ENCODE results near the gene CCDC154. TPM values are rescaled to one million over a fixed set of nuclear protein-coding genes. Genes with fewer than 3 reads are reported as not detected.

Gene CCDC154
- total RNA-seq, 1 donor from 2014 or later, result under 0.01 TPM

DNA sequence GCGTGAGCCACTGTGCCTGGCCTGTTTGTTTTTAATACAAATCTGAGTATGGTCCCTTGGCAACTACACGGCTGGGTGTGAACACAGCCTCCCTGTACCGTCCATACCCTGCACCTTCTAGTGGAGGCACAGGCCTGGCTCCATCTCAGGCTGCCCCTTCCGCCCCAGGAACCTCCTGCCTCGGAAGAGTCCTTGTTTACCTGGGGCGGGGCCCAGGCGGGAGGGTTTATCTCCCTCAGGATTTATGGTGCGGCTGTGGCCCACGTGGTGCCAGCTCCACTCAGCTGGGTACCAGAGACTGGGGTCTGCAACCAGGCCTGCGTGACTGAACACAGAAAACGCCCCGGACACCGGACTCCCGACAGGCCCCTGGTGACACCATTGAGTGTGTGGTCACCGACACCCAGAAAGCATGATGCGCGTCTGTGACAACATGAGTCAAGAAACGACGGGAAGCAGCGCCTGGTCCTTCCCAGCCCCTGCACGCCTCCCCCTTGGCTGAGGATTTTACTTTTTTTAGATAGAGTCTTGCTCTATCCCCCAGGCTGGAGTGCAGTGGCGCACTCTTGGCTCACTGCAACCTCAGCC is 48.8 kb downstream of the CCDC154 start:
- no peak overlapping the region for H3K27ac ChIP-seq (ENCODE audit: low read depth, low read length)
- peaks cover 39 to 55% (median 44%) of the 10 kb centered on the region in 3 donors for H3K36me3 ChIP-seq (ENCODE audit: control insufficient read depth in 3 of 3, insufficient read depth in 3 of 3, low read length in 3 of 3)
- no peaks in the 10 kb centered on the region for H3K9me3 ChIP-seq (ENCODE audit: control insufficient read depth in 3 of 3, low read length in 3 of 3)
- H3K9ac ChIP-seq (ENCODE audit: low read depth in 1 of 3, low read length in 3 of 3), result no peak overlapping the region
- H3K4me3 ChIP-seq (ENCODE audit: low read length in 3 of 3), result no peak overlapping the region
- no peaks in the 10 kb centered on the region for H3K4me1 ChIP-seq (ENCODE audit: control insufficient read depth in 3 of 3, insufficient read depth in 3 of 3, low read length in 3 of 3)
- H3K27me3 ChIP-seq (ENCODE audit: control insufficient read depth in 3 of 3, insufficient read depth in 3 of 3, low read length in 3 of 3), result no peaks in the 10 kb centered on the region

DNA sequence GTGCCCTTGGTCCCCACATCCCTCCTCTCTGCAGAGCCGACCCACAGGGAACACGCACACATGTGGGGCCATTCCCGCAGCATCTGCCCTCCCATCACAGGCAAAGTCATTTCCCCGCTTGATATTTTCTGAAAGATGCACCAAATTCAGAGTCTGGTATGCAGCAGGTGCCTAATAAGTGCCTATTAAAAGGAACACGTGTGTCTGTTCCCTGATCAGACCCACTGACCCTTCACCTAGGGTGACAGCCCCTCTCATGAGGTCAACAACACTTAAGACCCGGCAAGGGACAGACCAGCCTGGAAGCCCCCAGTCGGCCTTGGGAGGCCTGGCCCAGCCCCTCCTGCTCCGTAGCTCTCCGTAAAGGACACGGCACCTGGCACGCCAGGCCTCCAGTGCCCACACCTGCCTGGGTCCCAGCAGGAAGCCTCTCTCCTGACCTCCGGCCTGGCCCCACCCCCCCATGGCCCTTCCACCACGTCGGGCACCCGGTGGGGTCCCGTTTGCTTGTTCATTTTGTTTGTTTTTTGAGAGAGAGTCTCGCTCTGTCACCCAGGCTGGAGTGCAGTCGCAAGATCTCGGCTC is 49.9 kb downstream of the CCDC154 start:
- H3K27ac ChIP-seq (ENCODE audit: low read depth, low read length), result no peak overlapping the region
- H3K4me1 ChIP-seq (ENCODE audit: control insufficient read depth in 3 of 3, insufficient read depth in 3 of 3, low read length in 3 of 3), result no peaks in the 10 kb centered on the region
- no peaks in the 10 kb centered on the region for H3K9me3 ChIP-seq (ENCODE audit: control insufficient read depth in 3 of 3, low read length in 3 of 3)
- H3K36me3 ChIP-seq (ENCODE audit: control insufficient read depth in 3 of 3, insufficient read depth in 3 of 3, low read length in 3 of 3), result peaks cover 41 to 55% (median 50%) of the 10 kb centered on the region in 3 donors
- no peak overlapping the region for H3K9ac ChIP-seq (ENCODE audit: low read depth in 1 of 3, low read length in 3 of 3)
- no peaks in the 10 kb centered on the region for H3K27me3 ChIP-seq (ENCODE audit: control insufficient read depth in 3 of 3, insufficient read depth in 3 of 3, low read length in 3 of 3)
- no peak overlapping the region for H3K4me3 ChIP-seq (ENCODE audit: low read length in 3 of 3)

DNA sequence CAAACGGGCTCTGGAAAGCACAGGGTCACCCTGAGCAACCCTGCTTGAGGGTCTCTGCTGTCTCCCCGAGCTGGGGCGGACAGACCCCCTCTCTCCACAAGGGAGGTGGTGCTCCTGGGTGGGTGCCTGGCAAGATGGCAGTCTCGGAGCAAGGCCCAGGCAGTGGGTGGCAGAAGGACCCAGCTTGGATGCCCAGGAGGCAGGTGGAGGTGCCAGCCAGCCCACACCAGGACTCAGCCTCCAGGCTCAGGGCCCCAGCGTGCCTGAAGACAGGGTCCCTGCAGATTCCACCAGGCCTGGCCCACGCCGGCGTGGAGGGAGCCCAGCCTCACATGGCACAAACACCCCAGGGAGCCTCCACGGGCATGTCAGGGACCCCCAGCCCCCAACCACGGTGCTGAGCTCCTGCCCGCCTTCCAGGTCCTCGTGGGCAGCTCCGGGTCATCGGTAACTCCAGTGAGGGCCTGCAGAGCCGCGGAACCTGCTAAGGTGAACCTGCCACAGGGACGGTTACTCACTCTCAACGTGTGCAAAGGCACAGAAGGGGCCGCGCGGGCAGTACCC is 50.7 kb downstream of the CCDC154 start:
- no peak overlapping the region for H3K4me3 ChIP-seq (ENCODE audit: low read length in 3 of 3)
- H3K36me3 ChIP-seq (ENCODE audit: control insufficient read depth in 3 of 3, insufficient read depth in 3 of 3, low read length in 3 of 3), result peaks cover 35 to 52% (median 47%) of the 10 kb centered on the region in 3 donors
- H3K9me3 ChIP-seq (ENCODE audit: control insufficient read depth in 3 of 3, low read length in 3 of 3), result no peaks in the 10 kb centered on the region
- H3K4me1 ChIP-seq (ENCODE audit: control insufficient read depth in 3 of 3, insufficient read depth in 3 of 3, low read length in 3 of 3), result no peaks in the 10 kb centered on the region
- H3K27me3 ChIP-seq (ENCODE audit: control insufficient read depth in 3 of 3, insufficient read depth in 3 of 3, low read length in 3 of 3), result no peaks in the 10 kb centered on the region
- H3K9ac ChIP-seq (ENCODE audit: low read depth in 1 of 3, low read length in 3 of 3), result no peak overlapping the region
- H3K27ac ChIP-seq (ENCODE audit: low read depth, low read length), result no peak overlapping the region

DNA sequence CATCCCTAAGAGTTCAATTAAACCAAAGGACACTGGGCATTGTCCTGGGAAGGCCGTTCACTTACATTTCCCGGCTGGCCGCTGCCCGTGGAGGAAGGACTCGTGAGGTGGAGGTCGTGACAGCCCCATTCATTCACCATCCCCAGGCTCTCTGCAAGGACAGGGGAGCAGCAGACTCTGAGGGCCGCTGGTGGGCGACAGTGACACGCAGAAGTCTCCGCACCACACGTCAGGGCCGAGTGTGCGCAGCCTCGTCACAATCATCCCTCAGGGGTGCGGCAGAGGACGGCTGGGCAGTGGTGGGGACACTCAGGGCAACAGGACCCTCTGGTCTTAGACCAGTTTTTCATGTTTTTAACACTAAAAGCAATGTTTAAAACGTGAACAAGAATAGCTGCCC is 51.5 kb downstream of the CCDC154 start:
- Histone ChIP-seq H3K9ac (ENCODE audit: low read depth in 1 of 3, low read length in 3 of 3) (no peak overlapping the region), H3K4me1 (ENCODE audit: control insufficient read depth in 3 of 3, insufficient read depth in 3 of 3, low read length in 3 of 3) (no peaks in the 10 kb centered on the region), H3K36me3 (ENCODE audit: control insufficient read depth in 3 of 3, insufficient read depth in 3 of 3, low read length in 3 of 3) (peaks cover 35 to 45% (median 44%) of the 10 kb centered on the region in 3 donors), H3K27me3 (ENCODE audit: control insufficient read depth in 3 of 3, insufficient read depth in 3 of 3, low read length in 3 of 3) (no peaks in the 10 kb centered on the region), H3K9me3 (ENCODE audit: control insufficient read depth in 3 of 3, low read length in 3 of 3) (no peaks in the 10 kb centered on the region), H3K4me3 (ENCODE audit: low read length in 3 of 3) (no peak overlapping the region), H3K27ac (ENCODE audit: low read depth, low read length) (no peak overlapping the region)

DNA sequence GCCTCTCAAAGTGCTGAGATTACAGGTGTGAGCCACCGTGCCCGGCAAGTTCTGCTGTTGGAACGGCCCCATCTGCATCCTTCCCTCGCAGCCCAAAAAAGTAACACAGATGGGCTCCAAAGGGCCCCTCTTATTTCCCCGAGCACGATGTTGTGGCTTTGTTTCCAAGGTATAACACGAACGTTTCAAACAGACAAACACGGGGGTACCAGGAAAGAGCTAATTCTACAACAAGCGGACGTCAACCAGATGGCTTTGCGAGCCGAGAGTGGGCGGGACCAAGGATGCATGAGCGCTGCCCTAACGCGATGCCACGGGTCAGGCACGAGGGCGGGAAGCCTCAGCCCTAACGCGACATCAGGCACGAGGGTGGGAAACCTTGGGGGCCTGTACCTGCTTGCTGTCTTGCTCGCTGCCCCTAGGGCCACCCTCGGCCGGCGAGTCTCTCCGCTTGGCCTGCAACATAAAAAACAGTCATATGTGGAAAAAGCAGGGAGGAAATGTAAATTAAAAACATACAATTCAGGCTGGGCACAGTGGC is 54.0 kb downstream of the CCDC154 start:
- Histone ChIP-seq H3K4me1 (ENCODE audit: control insufficient read depth in 3 of 3, insufficient read depth in 3 of 3, low read length in 3 of 3) (no peaks in the 10 kb centered on the region), H3K9ac (ENCODE audit: low read depth in 1 of 3, low read length in 3 of 3) (no peak overlapping the region), H3K9me3 (ENCODE audit: control insufficient read depth in 3 of 3, low read length in 3 of 3) (no peaks in the 10 kb centered on the region), H3K36me3 (ENCODE audit: control insufficient read depth in 3 of 3, insufficient read depth in 3 of 3, low read length in 3 of 3) (peaks cover 30 to 39% (median 39%) of the 10 kb centered on the region in 3 donors), H3K27ac (ENCODE audit: low read depth, low read length) (no peak overlapping the region), H3K27me3 (ENCODE audit: control insufficient read depth in 3 of 3, insufficient read depth in 3 of 3, low read length in 3 of 3) (no peaks in the 10 kb centered on the region), H3K4me3 (ENCODE audit: low read length in 3 of 3) (no peak overlapping the region)

DNA sequence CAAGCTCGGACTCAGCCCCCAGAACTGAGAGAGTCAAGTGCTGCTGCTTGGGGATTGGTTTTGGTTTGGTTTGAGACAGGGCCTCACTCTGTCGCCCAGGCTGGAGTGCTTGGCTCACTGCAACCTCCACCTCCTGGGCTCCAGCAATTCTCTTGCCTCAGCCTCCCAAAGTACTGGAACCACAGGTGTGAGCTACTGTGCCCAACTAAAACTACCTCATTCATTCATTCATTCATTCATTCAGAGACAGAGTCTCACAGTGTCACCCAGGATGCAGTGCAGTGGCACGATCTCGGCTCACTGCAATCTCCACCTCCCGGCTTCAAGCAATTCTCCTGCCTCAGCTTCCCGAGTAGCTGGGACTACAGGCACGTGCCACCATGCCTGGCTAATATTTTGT is 54.6 kb downstream of the CCDC154 start:
- H3K4me1 ChIP-seq (ENCODE audit: control insufficient read depth in 3 of 3, insufficient read depth in 3 of 3, low read length in 3 of 3), result no peaks in the 10 kb centered on the region
- H3K4me3 ChIP-seq (ENCODE audit: low read length in 3 of 3), result no peak overlapping the region
- H3K36me3 ChIP-seq (ENCODE audit: control insufficient read depth in 3 of 3, insufficient read depth in 3 of 3, low read length in 3 of 3), result peaks cover 30 to 40% (median 39%) of the 10 kb centered on the region in 3 donors
- no peaks in the 10 kb centered on the region for H3K27me3 ChIP-seq (ENCODE audit: control insufficient read depth in 3 of 3, insufficient read depth in 3 of 3, low read length in 3 of 3)
- no peaks in the 10 kb centered on the region for H3K9me3 ChIP-seq (ENCODE audit: control insufficient read depth in 3 of 3, low read length in 3 of 3)
- H3K27ac ChIP-seq (ENCODE audit: low read depth, low read length), result no peak overlapping the region
- H3K9ac ChIP-seq (ENCODE audit: low read depth in 1 of 3, low read length in 3 of 3), result no peak overlapping the region

DNA sequence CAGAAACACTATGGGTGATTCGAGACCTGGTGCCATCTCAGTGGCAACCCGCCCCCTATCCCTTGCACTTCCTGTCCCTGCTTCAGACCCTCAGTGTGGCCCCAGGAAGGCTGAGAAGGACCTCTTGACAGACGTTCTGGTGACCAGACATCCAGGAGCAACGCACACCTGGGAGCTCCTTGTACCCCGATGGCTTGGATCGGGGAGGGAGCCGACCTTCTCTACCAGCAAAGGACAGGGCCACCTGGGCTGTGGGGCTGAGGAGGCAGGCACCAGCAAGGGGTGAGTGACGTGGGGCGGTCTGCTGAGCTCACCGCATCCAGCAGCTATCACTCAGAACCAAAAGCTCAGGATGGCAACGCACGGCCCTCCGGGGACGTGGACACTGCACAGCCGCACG is 57.0 kb downstream of the CCDC154 start:
- no peaks in the 10 kb centered on the region for H3K9me3 ChIP-seq (ENCODE audit: control insufficient read depth in 3 of 3, low read length in 3 of 3)
- H3K36me3 ChIP-seq (ENCODE audit: control insufficient read depth in 3 of 3, insufficient read depth in 3 of 3, low read length in 3 of 3), result peaks cover 18 to 29% (median 22%) of the 10 kb centered on the region in 3 donors
- no peak overlapping the region for H3K27ac ChIP-seq (ENCODE audit: low read depth, low read length)
- H3K27me3 ChIP-seq (ENCODE audit: control insufficient read depth in 3 of 3, insufficient read depth in 3 of 3, low read length in 3 of 3), result no peaks in the 10 kb centered on the region
- H3K9ac ChIP-seq (ENCODE audit: low read depth in 1 of 3, low read length in 3 of 3), result no peak overlapping the region
- H3K4me1 ChIP-seq (ENCODE audit: control insufficient read depth in 3 of 3, insufficient read depth in 3 of 3, low read length in 3 of 3), result no peaks in the 10 kb centered on the region
- H3K4me3 ChIP-seq (ENCODE audit: low read length in 3 of 3), result no peak overlapping the region

DNA sequence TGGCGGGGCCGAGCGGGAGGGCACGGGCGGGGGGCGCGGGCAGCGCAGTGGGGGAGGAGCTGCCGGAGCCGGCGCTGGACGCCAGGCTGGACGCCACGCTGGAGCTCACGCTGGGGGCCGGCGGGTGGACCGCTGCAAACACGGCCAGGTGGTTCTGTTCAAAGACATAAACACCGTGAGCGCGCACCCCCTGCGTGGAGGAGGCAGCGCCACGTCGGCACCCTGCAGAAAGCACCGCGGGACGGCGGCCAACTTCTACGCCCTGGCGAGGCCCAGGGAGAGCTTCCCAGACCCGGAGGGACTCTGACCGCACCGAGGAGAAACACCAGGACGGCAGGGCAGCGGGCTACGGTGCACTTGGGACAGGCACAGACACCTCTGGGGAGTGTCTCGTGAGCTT is 59.1 kb downstream of the CCDC154 start:
- no peak overlapping the region for H3K4me3 ChIP-seq (ENCODE audit: low read length in 3 of 3)
- H3K27me3 ChIP-seq (ENCODE audit: control insufficient read depth in 3 of 3, insufficient read depth in 3 of 3, low read length in 3 of 3), result no peaks in the 10 kb centered on the region
- H3K9ac ChIP-seq (ENCODE audit: low read depth in 1 of 3, low read length in 3 of 3), result no peak overlapping the region
- peaks cover 9 to 15% (median 15%) of the 10 kb centered on the region in 3 donors for H3K36me3 ChIP-seq (ENCODE audit: control insufficient read depth in 3 of 3, insufficient read depth in 3 of 3, low read length in 3 of 3)
- H3K9me3 ChIP-seq (ENCODE audit: control insufficient read depth in 3 of 3, low read length in 3 of 3), result no peaks in the 10 kb centered on the region
- no peaks in the 10 kb centered on the region for H3K4me1 ChIP-seq (ENCODE audit: control insufficient read depth in 3 of 3, insufficient read depth in 3 of 3, low read length in 3 of 3)
- no peak overlapping the region for H3K27ac ChIP-seq (ENCODE audit: low read depth, low read length)
